Adrenal gland (tissue), 5 donors: ENCODE data around the gene MAST4.

Experiments
- POLR2A ChIP-seq, 2 donors: fragments of 450-650 bp; IDR thresholded peaks; one replicate each; pipeline ENCODE4 v1.6.1; 2017; ENCODE audit warnings: antibody characterized with exemption in 2 of 2, mild to moderate bottlenecking in 2 of 2, moderate library complexity in 1 of 2
- TF ChIP-seq, protein P1 (sequence below), 6 experiments: fragments of 450-650 bp in 4 of 6; fragments of 200-600 bp in 2 of 6; sonication (generic) in 1 of 6; IDR thresholded peaks; 1 replicate in 5 of 6; 2 replicates in 1 of 6; pipeline versions ENCODE4 v1.5.1 to v1.8.0; 2016 to 2021; ENCODE audit warnings: antibody characterized with exemption in 6 of 6, mild to moderate bottlenecking in 2 of 6, moderate library complexity in 1 of 6
- donor health status: DM: no; HTN: no; CAD: no.

DNA sequence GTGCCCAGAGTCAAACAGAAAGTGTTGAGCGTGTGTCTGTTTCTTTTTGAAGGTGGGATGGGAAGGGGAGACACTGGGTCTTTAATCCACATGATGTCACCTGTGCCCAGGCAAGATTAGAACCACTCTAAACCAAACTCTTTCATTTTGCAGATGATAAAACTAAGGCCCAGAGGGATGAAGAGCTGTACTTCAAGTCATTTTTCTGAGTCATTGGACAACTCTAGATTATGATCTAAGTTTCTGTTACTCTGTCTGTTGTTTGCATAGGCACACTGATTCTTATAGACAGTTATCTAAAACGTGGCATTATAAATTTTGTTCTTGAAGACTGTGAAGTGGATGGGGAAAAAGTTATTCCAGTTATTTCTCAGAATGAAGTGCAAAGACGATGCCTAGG, 48.8 kb downstream of the MAST4 start:
- TF ChIP-seq, protein P1, sequence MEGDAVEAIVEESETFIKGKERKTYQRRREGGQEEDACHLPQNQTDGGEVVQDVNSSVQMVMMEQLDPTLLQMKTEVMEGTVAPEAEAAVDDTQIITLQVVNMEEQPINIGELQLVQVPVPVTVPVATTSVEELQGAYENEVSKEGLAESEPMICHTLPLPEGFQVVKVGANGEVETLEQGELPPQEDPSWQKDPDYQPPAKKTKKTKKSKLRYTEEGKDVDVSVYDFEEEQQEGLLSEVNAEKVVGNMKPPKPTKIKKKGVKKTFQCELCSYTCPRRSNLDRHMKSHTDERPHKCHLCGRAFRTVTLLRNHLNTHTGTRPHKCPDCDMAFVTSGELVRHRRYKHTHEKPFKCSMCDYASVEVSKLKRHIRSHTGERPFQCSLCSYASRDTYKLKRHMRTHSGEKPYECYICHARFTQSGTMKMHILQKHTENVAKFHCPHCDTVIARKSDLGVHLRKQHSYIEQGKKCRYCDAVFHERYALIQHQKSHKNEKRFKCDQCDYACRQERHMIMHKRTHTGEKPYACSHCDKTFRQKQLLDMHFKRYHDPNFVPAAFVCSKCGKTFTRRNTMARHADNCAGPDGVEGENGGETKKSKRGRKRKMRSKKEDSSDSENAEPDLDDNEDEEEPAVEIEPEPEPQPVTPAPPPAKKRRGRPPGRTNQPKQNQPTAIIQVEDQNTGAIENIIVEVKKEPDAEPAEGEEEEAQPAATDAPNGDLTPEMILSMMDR (IDR thresholded peaks at IDR 0.05), result no peak
- TF ChIP-seq POLR2A (IDR thresholded peaks at IDR 0.05), result no peak
